ENCODE results near the gene CACNG4.

- TF ChIP-seq CTCF (IDR thresholded peaks at IDR 0.05) (no peak), POLR2A (IDR thresholded peaks at IDR 0.05) (no peak)
Measured at GRCh38 chr17:67049025-67049739, 84.7 kb downstream of the CACNG4 start.
